Liver (tissue), 3 donors: Measurements from ENCODE around the gene MTA3.

Source experiments
- CTCF ChIP-seq: fragments of 150-350 bp; IDR thresholded peaks from 2 replicates; pipeline ENCODE4 v1.5.1; 2017; ENCODE audit warnings: improper control_type of control experiment, low read depth, low read length; ENCODE audit not compliant: missing input control
- EGR1 ChIP-seq, 2 donors: IDR thresholded peaks; 2 replicates each; pipeline ENCODE4 v1.6.1; 2016 to 2018; ENCODE audit warnings: antibody characterized with exemption in 2 of 2, low read depth in 2 of 2
- FOXA1 ChIP-seq: IDR thresholded peaks from 2 replicates; pipeline ENCODE4 v1.6.1; 2016; ENCODE audit warnings: antibody characterized with exemption
- FOXA2 ChIP-seq: IDR thresholded peaks from 2 replicates; pipeline ENCODE4 v1.6.1; 2016; ENCODE audit warnings: antibody characterized with exemption
- GABPA ChIP-seq, 2 donors: IDR thresholded peaks in 1 of 2; conservative IDR thresholded peaks in 1 of 2; 2 replicates each; pipeline ENCODE4 v1.6.1; 2016; ENCODE audit warnings: antibody characterized with exemption in 2 of 2, mild to moderate bottlenecking in 1 of 2, moderate library complexity in 1 of 2
- MAX ChIP-seq: IDR thresholded peaks from 2 replicates; pipeline ENCODE4 v1.6.1; 2016; ENCODE audit warnings: antibody characterized with exemption
- RAD21 ChIP-seq, 2 donors: IDR thresholded peaks; 2 replicates each; pipeline ENCODE4 v1.6.1; 2016; ENCODE audit warnings: antibody characterized with exemption in 2 of 2, mild to moderate bottlenecking in 2 of 2
- RXRA ChIP-seq, 2 donors: IDR thresholded peaks; 2 replicates each; pipeline ENCODE4 v1.6.1; 2017 to 2018; ENCODE audit warnings: antibody characterized with exemption in 2 of 2, mild to moderate bottlenecking in 1 of 2
- SP1 ChIP-seq: IDR thresholded peaks from 2 replicates; pipeline ENCODE4 v1.6.1; 2018; ENCODE audit warnings: antibody characterized with exemption, mild to moderate bottlenecking
- YY1 ChIP-seq: IDR thresholded peaks from 2 replicates; pipeline ENCODE4 v1.6.1; 2016; ENCODE audit warnings: antibody characterized with exemption, mild to moderate bottlenecking
- ZBTB33 ChIP-seq: IDR thresholded peaks from 2 replicates; pipeline ENCODE4 v1.6.1; 2016; ENCODE audit warnings: antibody characterized with exemption
- TF ChIP-seq, protein P1 (sequence below): IDR thresholded peaks from 2 replicates; pipeline ENCODE4 v1.6.1; 2016; ENCODE audit warnings: antibody characterized with exemption, mild to moderate bottlenecking
- TF ChIP-seq, protein P2 (sequence below): IDR thresholded peaks from 2 replicates; pipeline ENCODE4 v1.6.1; 2016; ENCODE audit warnings: antibody characterized with exemption
- donor health status: healthy.
- donor health status: healthy.

DNA sequence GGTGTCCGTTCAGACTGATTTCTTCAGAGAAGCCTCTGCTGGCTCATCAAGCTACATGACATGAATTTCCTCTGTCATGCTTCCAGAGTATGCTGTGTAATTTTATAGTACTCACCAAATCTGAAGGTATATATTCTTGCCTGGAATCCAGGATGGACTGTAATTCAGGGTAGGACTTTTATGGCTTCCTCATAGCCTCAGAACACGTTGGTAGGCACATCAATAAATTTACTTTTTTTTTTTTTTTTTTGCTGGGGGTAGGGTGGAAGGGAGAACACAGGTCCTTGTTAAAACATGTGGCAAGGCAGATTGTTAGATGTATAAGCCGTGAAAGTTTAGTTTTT is 34.4 kb downstream of the MTA3 start:
- no peak for TF ChIP-seq CTCF
- no peak for TF ChIP-seq SP1
- TF ChIP-seq FOXA2 = no peak
- TF ChIP-seq, protein P1, sequence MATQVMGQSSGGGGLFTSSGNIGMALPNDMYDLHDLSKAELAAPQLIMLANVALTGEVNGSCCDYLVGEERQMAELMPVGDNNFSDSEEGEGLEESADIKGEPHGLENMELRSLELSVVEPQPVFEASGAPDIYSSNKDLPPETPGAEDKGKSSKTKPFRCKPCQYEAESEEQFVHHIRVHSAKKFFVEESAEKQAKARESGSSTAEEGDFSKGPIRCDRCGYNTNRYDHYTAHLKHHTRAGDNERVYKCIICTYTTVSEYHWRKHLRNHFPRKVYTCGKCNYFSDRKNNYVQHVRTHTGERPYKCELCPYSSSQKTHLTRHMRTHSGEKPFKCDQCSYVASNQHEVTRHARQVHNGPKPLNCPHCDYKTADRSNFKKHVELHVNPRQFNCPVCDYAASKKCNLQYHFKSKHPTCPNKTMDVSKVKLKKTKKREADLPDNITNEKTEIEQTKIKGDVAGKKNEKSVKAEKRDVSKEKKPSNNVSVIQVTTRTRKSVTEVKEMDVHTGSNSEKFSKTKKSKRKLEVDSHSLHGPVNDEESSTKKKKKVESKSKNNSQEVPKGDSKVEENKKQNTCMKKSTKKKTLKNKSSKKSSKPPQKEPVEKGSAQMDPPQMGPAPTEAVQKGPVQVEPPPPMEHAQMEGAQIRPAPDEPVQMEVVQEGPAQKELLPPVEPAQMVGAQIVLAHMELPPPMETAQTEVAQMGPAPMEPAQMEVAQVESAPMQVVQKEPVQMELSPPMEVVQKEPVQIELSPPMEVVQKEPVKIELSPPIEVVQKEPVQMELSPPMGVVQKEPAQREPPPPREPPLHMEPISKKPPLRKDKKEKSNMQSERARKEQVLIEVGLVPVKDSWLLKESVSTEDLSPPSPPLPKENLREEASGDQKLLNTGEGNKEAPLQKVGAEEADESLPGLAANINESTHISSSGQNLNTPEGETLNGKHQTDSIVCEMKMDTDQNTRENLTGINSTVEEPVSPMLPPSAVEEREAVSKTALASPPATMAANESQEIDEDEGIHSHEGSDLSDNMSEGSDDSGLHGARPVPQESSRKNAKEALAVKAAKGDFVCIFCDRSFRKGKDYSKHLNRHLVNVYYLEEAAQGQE = no peak
- TF ChIP-seq, protein P2, sequence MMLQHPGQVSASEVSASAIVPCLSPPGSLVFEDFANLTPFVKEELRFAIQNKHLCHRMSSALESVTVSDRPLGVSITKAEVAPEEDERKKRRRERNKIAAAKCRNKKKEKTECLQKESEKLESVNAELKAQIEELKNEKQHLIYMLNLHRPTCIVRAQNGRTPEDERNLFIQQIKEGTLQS = no peak
- no peak for TF ChIP-seq YY1
- TF ChIP-seq MAX = no peak
- TF ChIP-seq RAD21 (IDR thresholded peaks at IDR 0.05) = no peak
- no peak for TF ChIP-seq ZBTB33
- no peak for TF ChIP-seq RXRA (IDR thresholded peaks at IDR 0.05)
- no peak for TF ChIP-seq FOXA1
- no peak for TF ChIP-seq EGR1 (IDR thresholded peaks at IDR 0.05; ENCODE audit: low read depth in 2 of 2)
- no peak for TF ChIP-seq GABPA (IDR thresholded peaks at IDR 0.05 in 1 of 2, conservative IDR thresholded peaks at IDR 0.05 in 1 of 2)
